B cell (primary cell): ENCODE results near the gene BRD4. TPM values are rescaled to one million over a fixed set of nuclear protein-coding genes. Genes with fewer than 3 reads are reported as not detected.
"Not testable (repeated sequence)": the region's sequence is repeated elsewhere in the genome, so short reads cannot be mapped to it uniquely, and the experiment has no call there.

Experiments used
- ATAC-seq: fragments of 200-7000 bp; cut with Tn5 transposase; one replicate; pipeline ENCODE4 v1.10.0; 2021; ENCODE audit warnings: low read depth, mild to moderate bottlenecking, moderate number of reproducible peaks, moderate library complexity
- CTCF ChIA-PET: fragments of 350-600 bp; sonication (Branson Sonifier 250); formaldehyde crosslinking; loops from one replicate; lab custom pipeline; 2021; ENCODE audit warnings: antibody characterized with exemption, inconsistent platforms; lab: Charles Lee
- POLR2A ChIA-PET: fragments of 350-600 bp; sonication (Branson Sonifier 250); formaldehyde crosslinking; loops from one replicate; lab custom pipeline; 2021; ENCODE audit warnings: antibody characterized with exemption; lab: Charles Lee
- DNase-seq: peaks from one replicate; pipeline ENCODE4 v3.0.0; 2013
- H2AFZ ChIP-seq: 2 replicates; pipeline ENCODE4 v1.6.1; 2012; ENCODE audit warnings: mild to moderate bottlenecking, low read depth, low read length; ENCODE audit not compliant: insufficient read depth, poor library complexity, severe bottlenecking
- H3K27ac ChIP-seq, 2 donors: 1 replicate in 1 of 2; 2 replicates in 1 of 2; pipeline ENCODE4 v1.5.1; 2012 to 2013; ENCODE audit warnings: low read length in 2 of 2, mild to moderate bottlenecking in 2 of 2, moderate library complexity in 1 of 2
- H3K27me3 ChIP-seq, 4 experiments: fragments of 200-600 bp in 1 of 4; sonication (generic) in 1 of 4; replicated peaks in 1 of 4; 1 replicate in 2 of 4; 2 replicates in 2 of 4; pipeline versions ENCODE4 v1.6.1 to v1.7.0; 2013 to 2016; ENCODE audit warnings: low read length in 3 of 4, mild to moderate bottlenecking in 2 of 4, mixed read lengths in 1 of 4, moderate library complexity in 1 of 4; ENCODE audit not compliant: insufficient read depth in 4 of 4, control insufficient read depth in 3 of 4; ENCODE audit errors: control extremely low read depth in 1 of 4
- H3K36me3 ChIP-seq, 2 experiments: replicated peaks in 1 of 2; 1 replicate in 1 of 2; 2 replicates in 1 of 2; pipeline versions ENCODE4 v1.6.1 to v1.7.1; 2013; ENCODE audit warnings: low read length in 1 of 2; ENCODE audit not compliant: insufficient read depth in 2 of 2, control insufficient read depth in 1 of 2; ENCODE audit errors: control extremely low read depth in 1 of 2, extremely low read depth in 1 of 2
- H3K4me1 ChIP-seq, 2 donors: fragments of 200-600 bp in 1 of 2; sonication (generic) in 1 of 2; 1 replicate in 1 of 2; 2 replicates in 1 of 2; pipeline versions ENCODE4 v1.5.1 to v1.6.1; 2013 to 2017; ENCODE audit warnings: low read length in 2 of 2; ENCODE audit not compliant: control insufficient read depth in 2 of 2, insufficient read depth in 2 of 2
- H3K4me2 ChIP-seq: replicated peaks from 2 replicates; pipeline ENCODE3; 2012; ENCODE audit warnings: mild to moderate bottlenecking, low read depth, low read length; ENCODE audit not compliant: poor library complexity, severe bottlenecking
- H3K4me3 ChIP-seq, 5 experiments: fragments of 200-600 bp in 1 of 5; sonication (generic) in 1 of 5; 1 replicate in 3 of 5; 2 replicates in 2 of 5; pipeline versions ENCODE4 v1.5.1 to v1.7.0; 2011 to 2016; ENCODE audit warnings: low read length in 4 of 5, mild to moderate bottlenecking in 4 of 5, low read depth in 2 of 5, control low read depth in 1 of 5, moderate library complexity in 1 of 5; ENCODE audit not compliant: insufficient read depth in 1 of 5; ENCODE audit errors: control extremely low read depth in 1 of 5, extremely low read depth in 1 of 5
- H3K79me2 ChIP-seq: fragments of 200-600 bp; sonication (generic); one replicate; pipeline ENCODE4 v1.6.0; 2016; ENCODE audit warnings: low read length; ENCODE audit not compliant: control insufficient read depth, insufficient read depth
- H3K9ac ChIP-seq: fragments of 200-600 bp; sonication (generic); 2 replicates; pipeline ENCODE4 v1.6.1; 2017; ENCODE audit warnings: mild to moderate bottlenecking, low read length, moderate library complexity
- H3K9me3 ChIP-seq, 3 donors: one replicate each; pipeline versions ENCODE4 v1.6.1 to v1.7.1; 2013; ENCODE audit warnings: low read length in 2 of 3; ENCODE audit not compliant: control insufficient read depth in 2 of 3, insufficient read depth in 1 of 3; ENCODE audit errors: control extremely low read depth in 1 of 3
- H4K20me1 ChIP-seq: 2 replicates; pipeline ENCODE4 v1.6.0; 2012; ENCODE audit warnings: mild to moderate bottlenecking, low read length; ENCODE audit not compliant: insufficient read depth, control insufficient read depth, poor library complexity, severe bottlenecking
- H3K27ac Mint-ChIP-seq: one replicate; pipeline ENCODE4 v1.8.0; 2021; ENCODE audit warnings: mixed read lengths
- H3K27me3 Mint-ChIP-seq: one replicate; pipeline ENCODE4 v1.8.0; 2021; ENCODE audit warnings: mixed read lengths
- H3K4me1 Mint-ChIP-seq: one replicate; pipeline ENCODE4 v1.8.0; 2021; ENCODE audit warnings: mixed read lengths
- H3K4me3 Mint-ChIP-seq: one replicate; pipeline ENCODE4 v1.8.0; 2021; ENCODE audit warnings: mixed read lengths
- H3K9me3 Mint-ChIP-seq: one replicate; pipeline ENCODE4 v1.8.0; 2022; ENCODE audit warnings: mixed read lengths; ENCODE audit not compliant: insufficient read depth
- CTCF ChIP-seq: fragments of 200-600 bp; IDR thresholded peaks from one replicate; pipeline ENCODE4 v1.8.0; 2022; ENCODE audit warnings: antibody characterized with exemption, mild to moderate bottlenecking
- EZH2 ChIP-seq: IDR thresholded peaks from 2 replicates; pipeline ENCODE4 v1.6.1; 2012; ENCODE audit warnings: borderline replicate concordance, low read depth, mild to moderate bottlenecking, moderate library complexity, low read length; ENCODE audit not compliant: insufficient read depth, poor library complexity, severe bottlenecking
- WGBS: methylation state at CpG from one replicate; pipeline ENCODE4 v1.1.5; 2013; ENCODE audit warnings: missing lambda C conversion rate; ENCODE audit not compliant: insufficient coverage; 5-methylcytosine and 5-hydroxymethylcytosine counted together
- intact Hi-C: fragments of 100-400 bp; cut with micrococcal nuclease; formaldehyde crosslinking; loops from one replicate; pipeline ENCODE4 v1.10.0; 2022
- polyA plus RNA-seq: library from polyadenylated mRNA; depleted of rRNA; stranded (reverse); fragments of >200 nt; gene quantifications from 2 replicates; pipeline ENCODE4 v1.2.3, GENCODE V29; 2012
- total RNA-seq, 2 donors: library from RNA; stranded (reverse); fragments of 120-200 nt in 1 of 2; gene quantifications; 1 replicate in 1 of 2; 2 replicates in 1 of 2; pipeline versions ENCODE4 v1.2.3 to v1.2.4, GENCODE V29; 2013 to 2022

Gene BRD4
- total and polyA plus RNA-seq, 2 donors (not counting 1 experiment from before 2014, with no cell fraction given), result 30.7 to 209 TPM

- H3K9me3 Mint-ChIP-seq, H3K9me3 ChIP-seq, H3K4me1 ChIP-seq, H3K27ac ChIP-seq, ATAC-seq, H3K27me3 ChIP-seq, H3K4me3 Mint-ChIP-seq, H3K27me3 Mint-ChIP-seq, H3K27ac Mint-ChIP-seq, H3K9ac ChIP-seq, CTCF ChIA-PET, H2AFZ ChIP-seq, H3K4me3 ChIP-seq, H3K4me1 Mint-ChIP-seq, H4K20me1 ChIP-seq, DNase-seq, H3K4me2 ChIP-seq, intact Hi-C loops: not testable (repeated sequence)
- no CpG with 5 or more reads among the region's 11 CpGs for WGBS
- Histone ChIP-seq H3K36me3 (peaks cover 4 to 39% of the 10 kb centered on the region in 2 experiments), H3K79me2 (peaks cover 53% of the 10 kb centered on the region)
- POLR2A ChIA-PET, result interaction anchor here (0.6 kb wide), 1 partner anchor 1090 kb away, joined by 3 read pairs; no protein-coding TSS in a partner anchor
Observed at GRCh38 chr19:15341328-15341727, 9.0 kb upstream of the BRD4 start.

DNA sequence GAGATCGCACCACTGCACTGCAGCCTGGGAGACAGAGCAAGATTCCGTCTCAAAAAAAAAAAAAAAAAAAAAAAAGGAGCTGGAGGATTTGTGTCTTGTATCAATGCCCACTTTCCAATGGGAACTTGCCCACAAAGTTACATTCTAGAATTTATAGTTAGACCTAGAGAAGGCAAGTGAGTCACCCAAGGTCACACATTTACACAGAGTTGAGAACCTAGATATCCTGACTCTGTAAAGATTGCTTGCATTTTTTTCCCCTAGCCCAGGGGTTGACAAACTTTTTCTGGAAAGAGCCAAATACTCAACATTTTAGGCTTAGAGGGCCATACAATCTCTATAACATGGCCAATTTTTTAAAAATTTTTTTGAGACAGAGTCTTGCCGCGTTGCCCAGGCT, 7.7 kb upstream of the BRD4 start:
- Histone ChIP-seq H3K4me2 (no peak overlapping the region), H3K27ac (no peak overlapping the region), H3K4me1 (peaks cover 0 to 7% of the 10 kb centered on the region in 2 donors), H3K4me3 (no peak overlapping the region), H3K79me2 (peaks cover 64% of the 10 kb centered on the region), H3K36me3 (peaks cover 4 to 38% of the 10 kb centered on the region in 2 experiments), H2AFZ (no peak overlapping the region), H4K20me1 (peaks cover 5% of the 10 kb centered on the region), H3K27me3 (no peaks in the 10 kb centered on the region), H3K9ac (no peak overlapping the region), H3K9me3 (no peaks in the 10 kb centered on the region)
- ATAC-seq (no peak), DNase-seq (no peak)
- H3K27me3 Mint-ChIP-seq, result no peaks in the 10 kb centered on the region
- WGBS, result 96% methylated on average over 2 of the region's 4 CpGs
- intact Hi-C loops, result no loop called here
- no peak for TF ChIP-seq CTCF
- TF ChIP-seq EZH2, result no peak
- H3K9me3 Mint-ChIP-seq, result no peaks in the 10 kb centered on the region
- no peak overlapping the region for H3K4me3 Mint-ChIP-seq
- peaks cover 3% of the 10 kb centered on the region for H3K4me1 Mint-ChIP-seq
- ChIA-PET CTCF (no interaction called here), POLR2A (interaction anchor here (1.2 kb wide), 1 partner anchor 9 kb away, joined by 3 read pairs; no protein-coding TSS in a partner anchor)
- no peak overlapping the region for H3K27ac Mint-ChIP-seq
